Myocyte (in vitro differentiated cells): Measurements from ENCODE around the gene SCGB1C1. TPM values are rescaled to one million over a fixed set of nuclear protein-coding genes. Genes with fewer than 3 reads are reported as not detected.

Experiments used
- DNase-seq: peaks from one replicate; pipeline ENCODE4 v3.0.0-alpha.2; 2012; ENCODE audit warnings: low read depth
- total RNA-seq: library from RNA; depleted of rRNA; stranded (reverse); fragments of >200 nt; gene quantifications from 2 replicates; pipeline ENCODE4 v1.2.3, GENCODE V29; 2014

The SCGB1C1 gene
- total RNA-seq, 1 donor from 2014 or later, result 0.75 TPM

DNA sequence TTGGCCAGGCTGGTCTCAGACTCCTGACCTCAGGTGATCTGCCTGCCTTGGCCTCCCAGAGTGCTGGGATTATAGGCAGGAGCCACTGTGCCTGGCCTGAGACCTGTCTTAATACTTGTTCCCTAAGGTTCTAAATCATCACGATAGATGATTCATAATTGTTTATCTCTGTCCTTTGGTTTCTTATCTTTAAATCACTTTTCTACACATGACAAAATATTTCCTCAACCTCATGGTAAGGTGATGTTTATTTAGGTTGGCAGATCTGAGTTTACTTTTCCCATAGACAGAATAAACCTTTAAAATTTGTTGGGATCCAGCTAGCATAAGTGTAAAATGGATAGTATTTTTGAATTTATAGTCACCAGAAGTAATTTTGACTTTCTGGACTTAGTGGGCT lies 47.4 kb downstream of the SCGB1C1 start:
- no peak for DNase-seq

DNA sequence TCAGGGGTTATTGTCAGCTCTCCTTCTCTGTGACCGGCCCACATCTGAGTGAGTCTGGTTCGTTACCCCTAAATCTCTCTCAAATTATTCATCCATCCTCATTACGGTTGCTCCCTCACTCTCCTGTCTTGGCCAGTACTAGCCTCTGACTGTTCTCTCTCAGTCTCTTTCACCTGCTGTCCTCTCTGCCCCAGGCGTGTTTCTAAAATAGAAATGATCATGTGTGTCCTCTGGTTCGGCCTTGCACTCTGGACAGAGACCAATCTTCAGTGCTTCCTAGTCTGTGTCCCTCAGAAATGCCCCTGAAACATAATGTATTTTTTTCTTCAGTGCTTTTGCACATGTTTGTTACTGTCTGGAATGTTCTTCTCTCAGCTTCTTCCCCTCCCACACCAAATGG lies 48.8 kb downstream of the SCGB1C1 start:
- peak; percentile 39 for DNase-seq

Other genes with a start within 250 kb of the SCGB1C1 start
- gene BET1L, start 14.3 kb downstream of the SCGB1C1 start, total RNA-seq, result 19.3 and 21.1 TPM in 2 replicates
- 139 and 149 TPM in 2 replicates for gene RIC8A, start 14.6 kb downstream of the SCGB1C1 start, total RNA-seq
- gene SIRT3, start 43.3 kb downstream of the SCGB1C1 start, total RNA-seq, result 7.9 and 9.4 TPM in 2 replicates
- gene PSMD13, start 43.9 kb downstream of the SCGB1C1 start, total RNA-seq, result 104 and 116 TPM in 2 replicates
- not detected in 2 replicates for gene NLRP6, start 85.3 kb downstream of the SCGB1C1 start, total RNA-seq
- gene PGGHG, start 96.0 kb downstream of the SCGB1C1 start, total RNA-seq, result 8.2 and 8.3 TPM in 2 replicates
- not detected in 2 replicates for gene IFITM5, start 106.4 kb downstream of the SCGB1C1 start, total RNA-seq
- 12.5 and 14.4 TPM in 2 replicates for gene IFITM2, start 114.7 kb downstream of the SCGB1C1 start, total RNA-seq
- 14.3 and 17.3 TPM in 2 replicates for gene IFITM1, start 121.0 kb downstream of the SCGB1C1 start, total RNA-seq
- 33.1 and 57.7 TPM in 2 replicates for gene IFITM3, start 127.8 kb downstream of the SCGB1C1 start, total RNA-seq
- gene B4GALNT4, start 176.4 kb downstream of the SCGB1C1 start, total RNA-seq, result 0.40 and 1.3 TPM in 2 replicates
- 1.4 and 8.9 TPM in 2 replicates for gene PKP3, start 201.1 kb downstream of the SCGB1C1 start, total RNA-seq
- 1.5 and 1.7 TPM in 2 replicates for gene SIGIRR, start 221.9 kb downstream of the SCGB1C1 start, total RNA-seq
- 0.42 and 0.94 TPM in 2 replicates for gene ANO9, start 248.9 kb downstream of the SCGB1C1 start, total RNA-seq